ENCODE data around the gene DYNC1LI2.
A peak's percentile ranks its signal among the peaks of the same experiment; 100 is the strongest.

Gene DYNC1LI2

GRCh38 chr16:66741169-66741900 lies 10.1 kb downstream of the DYNC1LI2 start:
- DNase-seq (ENCODE audit: low read depth), result no peak
- TF ChIP-seq CTCF (IDR thresholded peaks at IDR 0.05; ENCODE audit: insufficient read depth, low read depth, low read length, missing control alignments), result no peak
- H3K4me3 ChIP-seq (ENCODE audit: low read depth, low read length), result no peak overlapping the region

- TF ChIP-seq CTCF (IDR thresholded peaks at IDR 0.05; ENCODE audit: insufficient read depth, low read depth, low read length, missing control alignments), result no peak
- no peak for DNase-seq (ENCODE audit: low read depth)
- no peak overlapping the region for H3K4me3 ChIP-seq (ENCODE audit: low read depth, low read length)
Observed at GRCh38 chr16:66740533-66740932, 10.9 kb downstream of the DYNC1LI2 start.

DNA sequence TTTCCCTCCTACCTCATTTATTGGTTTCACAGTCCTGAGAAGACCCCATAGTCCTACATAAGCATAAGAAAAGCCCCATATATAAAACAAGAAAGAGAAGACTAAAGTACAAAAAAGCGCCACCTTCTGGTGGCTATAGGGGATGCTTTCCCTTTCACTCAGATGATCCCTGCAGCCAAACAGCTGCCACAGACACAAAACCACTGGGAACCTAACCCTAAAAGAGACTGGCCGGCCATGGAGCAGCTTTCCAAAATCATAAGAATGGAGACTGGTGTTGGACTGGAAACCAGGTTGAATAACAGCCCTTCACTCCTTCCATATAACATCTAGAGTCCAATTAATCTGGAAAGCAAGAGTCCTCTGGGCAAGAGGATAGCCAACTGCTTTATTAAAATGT lies 11.4 kb downstream of the DYNC1LI2 start:
- peak; percentile 59 for TF ChIP-seq CTCF (IDR thresholded peaks at IDR 0.05; ENCODE audit: insufficient read depth, low read depth, low read length, missing control alignments)
- H3K4me3 ChIP-seq (ENCODE audit: low read depth, low read length), result no peak overlapping the region
- DNase-seq (ENCODE audit: low read depth), result peak; percentile 45

- no peak for TF ChIP-seq CTCF (IDR thresholded peaks at IDR 0.05; ENCODE audit: insufficient read depth, low read depth, low read length, missing control alignments)
- no peak overlapping the region for H3K4me3 ChIP-seq (ENCODE audit: low read depth, low read length)
- DNase-seq (ENCODE audit: low read depth), result no peak
Observed at GRCh38 chr16:66735891-66736290, 15.5 kb downstream of the DYNC1LI2 start.

DNA sequence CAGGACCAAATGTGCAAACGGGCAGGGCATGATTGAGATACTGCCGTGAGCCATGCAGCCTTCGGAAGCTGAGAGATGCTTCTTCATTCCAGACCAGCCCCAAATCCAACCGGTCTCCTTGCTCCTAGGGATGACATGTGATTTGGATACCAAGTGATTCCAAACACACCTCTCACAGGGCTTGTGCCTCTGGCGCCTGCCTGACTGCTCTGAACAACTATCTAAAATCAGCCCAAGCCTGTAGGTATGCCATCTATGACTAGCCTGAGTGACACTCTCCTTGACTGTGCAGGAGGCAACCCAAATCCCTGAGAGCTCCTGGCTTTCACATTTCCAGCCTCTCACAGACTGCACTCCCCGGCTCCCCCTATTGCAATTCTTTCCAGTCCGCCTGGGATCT lies 20.3 kb downstream of the DYNC1LI2 start:
- no peak for DNase-seq (ENCODE audit: low read depth)
- TF ChIP-seq CTCF (IDR thresholded peaks at IDR 0.05; ENCODE audit: insufficient read depth, low read depth, low read length, missing control alignments), result no peak
- no peak overlapping the region for H3K4me3 ChIP-seq (ENCODE audit: low read depth, low read length)

DNA sequence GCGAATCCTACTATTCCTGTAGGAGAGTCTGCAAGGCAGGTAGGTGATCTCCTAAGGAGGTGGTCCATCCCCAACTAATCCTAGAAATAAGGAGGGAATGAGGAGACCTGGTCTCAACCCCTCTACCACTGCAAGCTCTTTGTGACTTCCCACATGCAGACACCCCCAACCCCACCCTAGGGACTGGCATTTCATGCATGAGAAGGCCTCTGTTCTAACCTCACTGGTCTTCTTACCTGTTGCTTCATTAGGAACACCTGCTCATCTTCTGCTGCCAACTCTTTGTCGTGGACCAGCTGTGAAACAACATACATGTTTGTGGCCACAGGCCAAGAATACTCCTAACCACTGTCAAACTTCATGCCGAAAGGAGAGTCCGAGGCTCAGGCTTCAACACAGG lies 22.6 kb downstream of the DYNC1LI2 start:
- TF ChIP-seq CTCF (IDR thresholded peaks at IDR 0.05; ENCODE audit: insufficient read depth, low read depth, low read length, missing control alignments), result no peak

More for the DNA sequence above, 22.6 kb downstream of the DYNC1LI2 start:
- no peak overlapping the region for H3K4me3 ChIP-seq (ENCODE audit: low read depth, low read length)
- DNase-seq (ENCODE audit: low read depth), result no peak

Data from GM12865 (cell line).